Activated CD4-positive, alpha-beta T cell treated with anti-CD3 and anti-CD28 coated beads for 36 hours (primary cell): Measurements from ENCODE around the gene NDUFV3. TPM values are rescaled to one million over a fixed set of nuclear protein-coding genes. Genes with fewer than 3 reads are reported as not detected.

Experiments used
- microRNA-seq: library from miRNA; unstranded; fragments of <30 nt; microRNA quantifications from one replicate; pipeline ENCODE4 v1.2.0, GENCODE V29; 2021; ENCODE audit warnings: borderline replicate concordance
- total RNA-seq, 2 experiments: library from RNA; stranded (reverse); gene quantifications; one replicate each; pipeline ENCODE4 v1.2.3, GENCODE V29; 2021

The NDUFV3 gene
- total RNA-seq, 2 experiments from 2014 or later: 24.6 to 31.8 TPM

Small RNA genes lying within 50 kb of the gene (microRNA-seq; reads per million reads assigned to microRNA genes)
- not detected for gene MIR5692B

Other genes starting within 250 kb of the NDUFV3 start
- 1 to 10 TPM; 7.1 to 7.3 TPM for gene PDE9A, start 239.7 kb upstream of the NDUFV3 start, total RNA-seq
- gene WDR4, start 13.8 kb upstream of the NDUFV3 start, total RNA-seq: 10 to 100 TPM; 34.0 to 46.5 TPM
- 1 to 10 TPM in 1 of 2 experiments, under 1 TPM in 1; 0.91 to 1.4 TPM for gene ERVH48-1, start 32.3 kb downstream of the NDUFV3 start, total RNA-seq
- 10 to 100 TPM; 13.4 to 14.8 TPM for gene PKNOX1, start 81.3 kb downstream of the NDUFV3 start, total RNA-seq
- gene CBS, start 182.5 kb downstream of the NDUFV3 start, total RNA-seq: 10 to 100 TPM; 88.3 to 98.5 TPM
- 100 to 1,000 TPM in 1 of 2 experiments, 1 to 10 TPM in 1; 5.3 to 199 TPM for gene U2AF1, start 214.3 kb downstream of the NDUFV3 start, total RNA-seq